Liver (tissue), 9 donors: ENCODE measurements around the gene TTLL12. TPM values are rescaled to one million over a fixed set of nuclear protein-coding genes. Genes with fewer than 3 reads are reported as not detected.

ENCODE experiments used
- DNase-seq: peaks from one replicate; pipeline ENCODE4 v3.0.0-alpha.2; 2017; ENCODE audit warnings: low spot score
- H3K27ac ChIP-seq, 2 donors: one replicate each; pipeline ENCODE4 v1.7.0; 2013; ENCODE audit warnings: inconsistent platforms in 2 of 2, low read length in 2 of 2, control low read depth in 1 of 2, low read depth in 1 of 2, mild to moderate bottlenecking in 1 of 2
- H3K27me3 ChIP-seq, 4 donors: one replicate each; pipeline versions ENCODE4 v1.6.1 to v1.7.0; 2013; ENCODE audit warnings: low read length in 3 of 4, inconsistent platforms in 1 of 4, mild to moderate bottlenecking in 1 of 4, moderate library complexity in 1 of 4; ENCODE audit not compliant: control insufficient read depth in 4 of 4, insufficient read depth in 4 of 4
- H3K36me3 ChIP-seq, 4 donors: one replicate each; pipeline versions ENCODE4 v1.6.1 to v1.7.0; 2013; ENCODE audit warnings: low read length in 3 of 4, mild to moderate bottlenecking in 3 of 4, low read depth in 1 of 4, moderate library complexity in 1 of 4; ENCODE audit not compliant: control insufficient read depth in 4 of 4, insufficient read depth in 3 of 4
- H3K4me1 ChIP-seq, 4 donors: one replicate each; pipeline versions ENCODE4 v1.6.1 to v1.7.0; 2013; ENCODE audit warnings: low read length in 3 of 4, mild to moderate bottlenecking in 3 of 4, moderate library complexity in 1 of 4; ENCODE audit not compliant: control insufficient read depth in 4 of 4, insufficient read depth in 4 of 4
- H3K4me3 ChIP-seq, 3 donors: one replicate each; pipeline versions ENCODE4 v1.6.1 to v1.7.0; 2013; ENCODE audit warnings: low read length in 3 of 3, control low read depth in 1 of 3, low read depth in 1 of 3, mild to moderate bottlenecking in 1 of 3
- H3K9ac ChIP-seq, 2 donors: one replicate each; pipeline ENCODE4 v1.7.0; 2013; ENCODE audit warnings: low read length in 2 of 2, mild to moderate bottlenecking in 2 of 2, moderate library complexity in 2 of 2, control low read depth in 1 of 2, low read depth in 1 of 2
- H3K9me3 ChIP-seq, 4 donors: one replicate each; pipeline versions ENCODE4 v1.6.1 to v1.7.0; 2013; ENCODE audit warnings: low read length in 3 of 4; ENCODE audit not compliant: control insufficient read depth in 4 of 4
- EGR1 ChIP-seq, 2 donors: IDR thresholded peaks; 2 replicates each; pipeline ENCODE4 v1.6.1; 2016 to 2018; ENCODE audit warnings: antibody characterized with exemption in 2 of 2, low read depth in 2 of 2
- FOXA2 ChIP-seq: IDR thresholded peaks from 2 replicates; pipeline ENCODE4 v1.6.1; 2016; ENCODE audit warnings: antibody characterized with exemption
- GABPA ChIP-seq, 2 donors: IDR thresholded peaks in 1 of 2; conservative IDR thresholded peaks in 1 of 2; 2 replicates each; pipeline ENCODE4 v1.6.1; 2016; ENCODE audit warnings: antibody characterized with exemption in 2 of 2, mild to moderate bottlenecking in 1 of 2, moderate library complexity in 1 of 2
- HNF4A ChIP-seq, 2 donors: conservative IDR thresholded peaks; 2 replicates each; pipeline ENCODE4 v1.6.1; 2016; ENCODE audit warnings: antibody characterized with exemption in 2 of 2, mild to moderate bottlenecking in 2 of 2
- HNF4G ChIP-seq: IDR thresholded peaks from 2 replicates; pipeline ENCODE4 v1.6.1; 2016; ENCODE audit warnings: antibody characterized with exemption
- JUND ChIP-seq, 2 donors: IDR thresholded peaks; 2 replicates each; pipeline ENCODE4 v1.6.1; 2016; ENCODE audit warnings: antibody characterized with exemption in 2 of 2
- NR2F2 ChIP-seq: IDR thresholded peaks from 2 replicates; pipeline ENCODE4 v1.6.1; 2016; ENCODE audit warnings: antibody characterized with exemption
- RXRA ChIP-seq, 2 donors: IDR thresholded peaks; 2 replicates each; pipeline ENCODE4 v1.6.1; 2017 to 2018; ENCODE audit warnings: antibody characterized with exemption in 2 of 2, mild to moderate bottlenecking in 1 of 2
- SP1 ChIP-seq: IDR thresholded peaks from 2 replicates; pipeline ENCODE4 v1.6.1; 2018; ENCODE audit warnings: antibody characterized with exemption, mild to moderate bottlenecking
- TAF1 ChIP-seq: conservative IDR thresholded peaks from 2 replicates; pipeline ENCODE4 v1.6.1; 2016; ENCODE audit warnings: antibody characterized with exemption, mild to moderate bottlenecking
- WGBS: extraction: QIAGEN DNeasy Blood & Tissue Kit; methylation state at CpG from one replicate; pipeline ENCODE4 v1.1.7; 2013; 5-methylcytosine and 5-hydroxymethylcytosine counted together
- polyA plus RNA-seq, 2 donors: library from polyadenylated mRNA; stranded (reverse) in 1 of 2; unstranded in 1 of 2; fragments of 200-250 nt in 1 of 2; fragments of >200 nt in 1 of 2; fragmentation: Nextera tagmentation in 1 of 2; extraction: Ambion mirVana in 1 of 2; gene quantifications; one replicate each; pipeline versions ENCODE4 v1.2.1 to v1.2.3, GENCODE V29; 2013 to 2015
- total RNA-seq, 2 donors: library from RNA; depleted of rRNA; stranded (reverse); fragments of >200 nt; gene quantifications; one replicate each; pipeline ENCODE4 v1.2.3, GENCODE V29; 2014
- TF ChIP-seq, protein P1 (sequence below): IDR thresholded peaks from 2 replicates; pipeline ENCODE4 v1.6.1; 2016; ENCODE audit warnings: antibody characterized with exemption
- TF ChIP-seq, protein P2 (sequence below): IDR thresholded peaks from 2 replicates; pipeline ENCODE4 v1.6.1; 2016; ENCODE audit warnings: antibody characterized with exemption, mild to moderate bottlenecking
- TF ChIP-seq, protein P3 (sequence below): fragments of 150-350 bp; IDR thresholded peaks from 2 replicates; pipeline ENCODE4 v1.5.1; 2017; ENCODE audit warnings: improper control_type of control experiment, low read depth, low read length; ENCODE audit not compliant: missing input control
- TF ChIP-seq, protein P4 (sequence below): IDR thresholded peaks from 2 replicates; pipeline ENCODE4 v1.6.1; 2016; ENCODE audit warnings: antibody characterized with exemption
- donor health status: healthy.
- donor health status: healthy.
- donor health status: healthy.
- donor health status: healthy.
- donor health status: healthy.

The TTLL12 gene
- total and polyA plus RNA-seq, 4 donors, result 13.7 to 43.9 (median 20.5) TPM

DNA sequence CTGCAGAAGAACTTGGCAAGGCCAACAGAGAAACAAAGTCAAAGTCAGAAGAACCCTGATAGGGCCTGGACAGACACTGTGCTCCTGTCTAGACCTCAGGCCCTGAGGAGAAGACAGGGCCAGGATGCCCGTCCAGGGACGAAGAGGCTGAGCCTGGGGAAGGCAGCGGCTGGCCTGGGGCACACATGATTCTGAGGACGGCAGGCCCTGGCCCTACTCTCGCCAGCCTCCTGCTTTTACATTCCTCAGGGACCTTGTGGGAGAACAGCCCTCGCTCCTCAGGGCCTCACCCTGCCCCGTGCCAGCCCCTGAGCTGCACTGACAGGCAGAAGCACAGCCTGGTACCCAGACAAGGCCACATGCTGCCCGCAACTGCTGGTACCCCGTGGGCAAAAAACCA, 43.6 kb upstream of the TTLL12 start:
- no peak overlapping the region for H3K27ac ChIP-seq
- TF ChIP-seq NR2F2 (no peak), FOXA2 (no peak), GABPA (IDR thresholded peaks at IDR 0.05 in 1 of 2, conservative IDR thresholded peaks at IDR 0.05 in 1 of 2) (no peak)
- no peaks in the 10 kb centered on the region for H3K9me3 ChIP-seq
- no peaks in the 10 kb centered on the region for H3K36me3 ChIP-seq
- H3K4me3 ChIP-seq, result no peak overlapping the region
- WGBS, result 77% methylated on average over 9 of the region's 9 CpGs
- H3K4me1 ChIP-seq, result peaks cover 5 to 42% (median 23%) of the 10 kb centered on the region in 4 donors
- no peak overlapping the region for H3K9ac ChIP-seq
- DNase-seq, result no peak
- no peaks in the 10 kb centered on the region for H3K27me3 ChIP-seq

DNA sequence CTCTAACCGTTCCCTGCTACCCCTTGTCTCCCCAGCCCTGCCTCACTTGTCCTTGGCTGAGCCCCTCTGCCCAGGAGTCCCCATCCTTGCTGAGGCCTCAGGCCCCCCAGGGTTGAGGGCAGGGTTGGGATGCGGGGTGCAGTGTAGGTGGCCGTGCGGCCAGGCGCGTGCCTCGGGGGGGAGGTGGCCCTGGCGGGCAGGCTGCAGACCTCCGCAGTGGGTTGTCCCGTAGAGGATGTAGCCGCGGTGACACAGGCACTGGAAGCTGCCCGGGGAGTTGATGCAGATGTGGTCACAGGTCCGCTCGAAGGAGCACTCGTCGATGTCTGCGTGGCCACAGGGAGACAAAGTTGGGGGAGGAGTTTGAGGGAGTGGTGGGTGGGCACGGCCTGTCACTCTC, 41.9 kb upstream of the TTLL12 start:
- TF ChIP-seq, protein P1, sequence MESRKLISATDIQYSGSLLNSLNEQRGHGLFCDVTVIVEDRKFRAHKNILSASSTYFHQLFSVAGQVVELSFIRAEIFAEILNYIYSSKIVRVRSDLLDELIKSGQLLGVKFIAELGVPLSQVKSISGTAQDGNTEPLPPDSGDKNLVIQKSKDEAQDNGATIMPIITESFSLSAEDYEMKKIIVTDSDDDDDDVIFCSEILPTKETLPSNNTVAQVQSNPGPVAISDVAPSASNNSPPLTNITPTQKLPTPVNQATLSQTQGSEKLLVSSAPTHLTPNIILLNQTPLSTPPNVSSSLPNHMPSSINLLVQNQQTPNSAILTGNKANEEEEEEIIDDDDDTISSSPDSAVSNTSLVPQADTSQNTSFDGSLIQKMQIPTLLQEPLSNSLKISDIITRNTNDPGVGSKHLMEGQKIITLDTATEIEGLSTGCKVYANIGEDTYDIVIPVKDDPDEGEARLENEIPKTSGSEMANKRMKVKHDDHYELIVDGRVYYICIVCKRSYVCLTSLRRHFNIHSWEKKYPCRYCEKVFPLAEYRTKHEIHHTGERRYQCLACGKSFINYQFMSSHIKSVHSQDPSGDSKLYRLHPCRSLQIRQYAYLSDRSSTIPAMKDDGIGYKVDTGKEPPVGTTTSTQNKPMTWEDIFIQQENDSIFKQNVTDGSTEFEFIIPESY, result no peak
- TF ChIP-seq SP1 (no peak), RXRA (IDR thresholded peaks at IDR 0.05) (no peak), JUND (IDR thresholded peaks at IDR 0.05) (no peak), HNF4A (conservative IDR thresholded peaks at IDR 0.05) (no peak), FOXA2 (no peak), TAF1 (no peak), EGR1 (IDR thresholded peaks at IDR 0.05; ENCODE audit: low read depth in 2 of 2) (no peak), GABPA (IDR thresholded peaks at IDR 0.05 in 1 of 2, conservative IDR thresholded peaks at IDR 0.05 in 1 of 2) (no peak), HNF4G (no peak)
- TF ChIP-seq, protein P2, sequence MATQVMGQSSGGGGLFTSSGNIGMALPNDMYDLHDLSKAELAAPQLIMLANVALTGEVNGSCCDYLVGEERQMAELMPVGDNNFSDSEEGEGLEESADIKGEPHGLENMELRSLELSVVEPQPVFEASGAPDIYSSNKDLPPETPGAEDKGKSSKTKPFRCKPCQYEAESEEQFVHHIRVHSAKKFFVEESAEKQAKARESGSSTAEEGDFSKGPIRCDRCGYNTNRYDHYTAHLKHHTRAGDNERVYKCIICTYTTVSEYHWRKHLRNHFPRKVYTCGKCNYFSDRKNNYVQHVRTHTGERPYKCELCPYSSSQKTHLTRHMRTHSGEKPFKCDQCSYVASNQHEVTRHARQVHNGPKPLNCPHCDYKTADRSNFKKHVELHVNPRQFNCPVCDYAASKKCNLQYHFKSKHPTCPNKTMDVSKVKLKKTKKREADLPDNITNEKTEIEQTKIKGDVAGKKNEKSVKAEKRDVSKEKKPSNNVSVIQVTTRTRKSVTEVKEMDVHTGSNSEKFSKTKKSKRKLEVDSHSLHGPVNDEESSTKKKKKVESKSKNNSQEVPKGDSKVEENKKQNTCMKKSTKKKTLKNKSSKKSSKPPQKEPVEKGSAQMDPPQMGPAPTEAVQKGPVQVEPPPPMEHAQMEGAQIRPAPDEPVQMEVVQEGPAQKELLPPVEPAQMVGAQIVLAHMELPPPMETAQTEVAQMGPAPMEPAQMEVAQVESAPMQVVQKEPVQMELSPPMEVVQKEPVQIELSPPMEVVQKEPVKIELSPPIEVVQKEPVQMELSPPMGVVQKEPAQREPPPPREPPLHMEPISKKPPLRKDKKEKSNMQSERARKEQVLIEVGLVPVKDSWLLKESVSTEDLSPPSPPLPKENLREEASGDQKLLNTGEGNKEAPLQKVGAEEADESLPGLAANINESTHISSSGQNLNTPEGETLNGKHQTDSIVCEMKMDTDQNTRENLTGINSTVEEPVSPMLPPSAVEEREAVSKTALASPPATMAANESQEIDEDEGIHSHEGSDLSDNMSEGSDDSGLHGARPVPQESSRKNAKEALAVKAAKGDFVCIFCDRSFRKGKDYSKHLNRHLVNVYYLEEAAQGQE, result no peak
- TF ChIP-seq, protein P3, sequence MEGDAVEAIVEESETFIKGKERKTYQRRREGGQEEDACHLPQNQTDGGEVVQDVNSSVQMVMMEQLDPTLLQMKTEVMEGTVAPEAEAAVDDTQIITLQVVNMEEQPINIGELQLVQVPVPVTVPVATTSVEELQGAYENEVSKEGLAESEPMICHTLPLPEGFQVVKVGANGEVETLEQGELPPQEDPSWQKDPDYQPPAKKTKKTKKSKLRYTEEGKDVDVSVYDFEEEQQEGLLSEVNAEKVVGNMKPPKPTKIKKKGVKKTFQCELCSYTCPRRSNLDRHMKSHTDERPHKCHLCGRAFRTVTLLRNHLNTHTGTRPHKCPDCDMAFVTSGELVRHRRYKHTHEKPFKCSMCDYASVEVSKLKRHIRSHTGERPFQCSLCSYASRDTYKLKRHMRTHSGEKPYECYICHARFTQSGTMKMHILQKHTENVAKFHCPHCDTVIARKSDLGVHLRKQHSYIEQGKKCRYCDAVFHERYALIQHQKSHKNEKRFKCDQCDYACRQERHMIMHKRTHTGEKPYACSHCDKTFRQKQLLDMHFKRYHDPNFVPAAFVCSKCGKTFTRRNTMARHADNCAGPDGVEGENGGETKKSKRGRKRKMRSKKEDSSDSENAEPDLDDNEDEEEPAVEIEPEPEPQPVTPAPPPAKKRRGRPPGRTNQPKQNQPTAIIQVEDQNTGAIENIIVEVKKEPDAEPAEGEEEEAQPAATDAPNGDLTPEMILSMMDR, result no peak
- TF ChIP-seq, protein P4, sequence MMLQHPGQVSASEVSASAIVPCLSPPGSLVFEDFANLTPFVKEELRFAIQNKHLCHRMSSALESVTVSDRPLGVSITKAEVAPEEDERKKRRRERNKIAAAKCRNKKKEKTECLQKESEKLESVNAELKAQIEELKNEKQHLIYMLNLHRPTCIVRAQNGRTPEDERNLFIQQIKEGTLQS, result no peak

More for the DNA sequence above, 41.9 kb upstream of the TTLL12 start:
- WGBS, result 91% methylated on average over 19 of the region's 19 CpGs
- Histone ChIP-seq H3K4me1 (peaks cover 1 to 25% (median 14%) of the 10 kb centered on the region in 4 donors), H3K4me3 (no peak overlapping the region), H3K9ac (no peak overlapping the region), H3K36me3 (no peaks in the 10 kb centered on the region), H3K27ac (no peak overlapping the region), H3K9me3 (no peaks in the 10 kb centered on the region), H3K27me3 (no peaks in the 10 kb centered on the region)
- DNase-seq, result no peak
